K562 (cell line): ENCODE data around the gene ZNF487. TPM values are rescaled to one million over a fixed set of nuclear protein-coding genes. Genes with fewer than 3 reads are reported as not detected.
A peak's percentile ranks its signal among the peaks of the same experiment; 100 is the strongest.

ENCODE experiments used
- ATAC-seq: fragments of 200-7000 bp; cut with Tn5 transposase; 3 replicates; pipeline ENCODE4 v1.9.1; 2020; ENCODE audit warnings: moderate library complexity
- Bru-seq: library from RNA; stranded (reverse); fragments of 400-500 nt; gene quantifications from one replicate; lab custom pipeline; 2021; lab: Mats Ljungman, UMichigan
- BruChase-seq, 2 experiments: library from RNA; stranded (reverse); fragments of 400-500 nt; gene quantifications; one replicate each; lab custom pipeline; 2021; lab: Mats Ljungman, UMichigan
- BruUV-seq: library from RNA; stranded (reverse); fragments of 400-500 nt; replicated peaks from 2 replicates; lab custom pipeline; 2021; lab: Mats Ljungman, UMichigan
- CTCF ChIA-PET: fragments of 300-600 bp; formaldehyde crosslinking; extraction: SDS; loops from one replicate; lab custom pipeline; 2021; ENCODE audit warnings: low intra/inter-chr PET ratio; lab: Yijun Ruan, JAX
- POLR2A ChIA-PET: fragments of 300-600, 350-650 bp; sonication (Branson Sonifier 250); formaldehyde crosslinking; extraction: SDS; loops from one replicate; lab custom pipeline; 2021; ENCODE audit warnings: antibody characterized with exemption, inconsistent platforms; lab: Yijun Ruan, JAX
- DNase-seq, 4 experiments: peaks; one replicate each; pipeline versions ENCODE4 v3.0.0 to v3.0.0-alpha.2; 2011 to 2018; ENCODE audit warnings: low spot score in 3 of 4, mixed read lengths in 3 of 4; ENCODE audit errors: extremely low read depth in 1 of 4
- FAIRE-seq: peaks from 2 replicates; lab custom pipeline; 2011; peaks lifted over from hg19 to GRCh38; lab: Jason Lieb, UNC
- H2AFZ ChIP-seq: 2 replicates; pipeline ENCODE4 v1.6.0; 2011; ENCODE audit warnings: low read depth, low read length, control low read depth, inconsistent platforms
- H3K27ac ChIP-seq: fragments of 200-600 bp; 3 replicates; pipeline ENCODE4 v1.8.0; 2011; ENCODE audit warnings: low read depth, mild to moderate bottlenecking, control low read depth, inconsistent platforms, low read length, moderate library complexity, mixed read lengths; ENCODE audit errors: extremely low read depth
- H3K27me3 ChIP-seq, 2 experiments: fragments of 300-600 bp in 1 of 2; 2 replicates in 1 of 2; 3 replicates in 1 of 2; pipeline versions ENCODE4 v1.6.0 to v1.8.0; 2011; ENCODE audit warnings: inconsistent platforms in 2 of 2, low read length in 2 of 2, mild to moderate bottlenecking in 1 of 2, mixed read lengths in 1 of 2, moderate library complexity in 1 of 2; ENCODE audit not compliant: control insufficient read depth in 2 of 2, insufficient read depth in 2 of 2
- H3K36me3 ChIP-seq: fragments of 300-600 bp; 3 replicates; pipeline ENCODE4 v1.8.0; 2011; ENCODE audit warnings: mild to moderate bottlenecking, low read length, inconsistent platforms; ENCODE audit not compliant: control insufficient read depth, insufficient read depth
- H3K4me1 ChIP-seq, 2 experiments: fragments of 200-600 bp in 1 of 2; replicated peaks in 1 of 2; 2 replicates in 1 of 2; 3 replicates in 1 of 2; pipeline versions ENCODE4 v1.5.1 to v1.8.0; 2011; ENCODE audit warnings: inconsistent platforms in 2 of 2, low read length in 2 of 2, mild to moderate bottlenecking in 1 of 2, mixed read lengths in 1 of 2, moderate library complexity in 1 of 2; ENCODE audit not compliant: control insufficient read depth in 2 of 2, insufficient read depth in 2 of 2
- H3K4me2 ChIP-seq: 2 replicates; pipeline ENCODE4 v1.6.1; 2011; ENCODE audit warnings: low read length, control low read depth, inconsistent platforms, mixed read lengths; ENCODE audit not compliant: insufficient read depth
- H3K4me3 ChIP-seq: fragments of 200-600 bp; sonication (generic), shearing (Covaris generic); 2 replicates; pipeline ENCODE4 v1.5.1; 2016; ENCODE audit warnings: control low read depth, inconsistent platforms
- H3K79me2 ChIP-seq: fragments of 200-600 bp; 3 replicates; pipeline ENCODE4 v1.8.0; 2011; ENCODE audit warnings: low read length, inconsistent platforms; ENCODE audit not compliant: control insufficient read depth, insufficient read depth
- H3K9ac ChIP-seq, 2 experiments: 2 replicates each; pipeline versions ENCODE4 v1.6.0 to v1.6.1; 2011; ENCODE audit warnings: low read depth in 2 of 2, low read length in 2 of 2, control low read depth in 1 of 2, inconsistent platforms in 1 of 2, mild to moderate bottlenecking in 1 of 2, mixed read lengths in 1 of 2; ENCODE audit not compliant: insufficient read depth in 1 of 2
- H3K9me1 ChIP-seq: one replicate; pipeline ENCODE4 v1.6.0; 2011; ENCODE audit warnings: inconsistent platforms, mild to moderate bottlenecking, low read length, moderate library complexity; ENCODE audit not compliant: control insufficient read depth, insufficient read depth
- H3K9me3 ChIP-seq: replicated peaks from 2 replicates; pipeline ENCODE4 v1.5.1; 2011; ENCODE audit warnings: low read depth, low read length, inconsistent platforms; ENCODE audit not compliant: control insufficient read depth, insufficient read depth
- H4K20me1 ChIP-seq: replicated peaks from 2 replicates; pipeline ENCODE4 v1.6.1; 2011; ENCODE audit warnings: low read length, inconsistent platforms, mixed read lengths; ENCODE audit not compliant: control insufficient read depth, insufficient read depth
- BCL6 ChIP-seq: fragments of 250-450 bp; sonication (Bioruptor Pico); IDR thresholded peaks from 2 replicates; pipeline ENCODE4 v1.4.0; 2020
- ELF4 ChIP-seq: fragments of 450-650 bp; formaldehyde crosslinking; IDR thresholded peaks from 2 replicates; pipeline ENCODE4 v1.4.0; 2022; ENCODE audit warnings: missing genetic modification characterization
- ZNF121 ChIP-seq: sonication (generic); formaldehyde crosslinking; conservative IDR thresholded peaks from 2 replicates; pipeline ENCODE4 v1.8.0; 2022; ENCODE audit warnings: missing genetic modification reagents
- ZNF24 ChIP-seq: fragments of 450-650 bp; IDR thresholded peaks from 2 replicates; pipeline ENCODE4 v1.6.1; 2016
- ZNF253 ChIP-seq: fragments of 250-450 bp; sonication (Bioruptor Pico); conservative IDR thresholded peaks from 2 replicates; pipeline ENCODE4 v1.6.1; 2021; ENCODE audit warnings: mild to moderate bottlenecking
- ZNF318 ChIP-seq, 2 experiments: fragments of 450-650 bp; IDR thresholded peaks; 2 replicates each; pipeline ENCODE4 v1.6.1; 2016; ENCODE audit warnings: mild to moderate bottlenecking in 2 of 2, borderline replicate concordance in 1 of 2, low read depth in 1 of 2, moderate library complexity in 1 of 2
- WGBS: fragments of 100-300 bp; shearing (Covaris generic); methylation state at CpG from one replicate; pipeline ENCODE4 v1.1.6; 2016; ENCODE audit warnings: low coverage, mixed read lengths; ENCODE audit not compliant: insufficient coverage; ENCODE audit errors: missing lambda C conversion rate; 5-methylcytosine and 5-hydroxymethylcytosine counted together
- in situ Hi-C: fragments of 300-500 bp; cut with MboI; formaldehyde crosslinking; loops from 4 replicates; pipeline ENCODE4 v1.15.0; 2018; ENCODE audit warnings: inconsistent platforms, mixed read lengths
- intact Hi-C: fragments of 100-400 bp; cut with micrococcal nuclease; formaldehyde crosslinking; loops from 2 replicates; pipeline ENCODE4 v1.14.2; 2022
- long read RNA-seq, 3 experiments: library from polyadenylated mRNA in 2 of 3; library from RNA in 1 of 3; unstranded in 2 of 3; stranded (forward) in 1 of 3; transcript quantifications; one replicate each; pipeline ENCODE4 v2.0.0, GENCODE V29; 2019 to 2022
- polyA minus RNA-seq, 3 experiments: library from RNA; depleted of rRNA, polyadenylated mRNA; stranded (reverse); fragments of >200 nt; gene quantifications; 2 replicates each; pipeline ENCODE4 v1.2.3, GENCODE V29; 2011
- polyA plus RNA-seq, 8 experiments: library from polyadenylated mRNA; depleted of rRNA in 4 of 8; stranded (reverse) in 5 of 8; unstranded in 3 of 8; fragments of >200 nt; fragmentation: Nextera tagmentation in 2 of 8; fragmentation: Illumina TruSeq in 1 of 8; extraction: Ambion mirVana in 2 of 8; extraction: Trizol in 1 of 8; gene quantifications; 2 replicates each; pipeline versions ENCODE4 v1.2.1 to v1.2.3, GENCODE V29; 2011 to 2014; ENCODE audit warnings: inconsistent platforms in 1 of 8, missing spikeins in 1 of 8
- total RNA-seq, 7 experiments: library from RNA; depleted of rRNA in 6 of 7; stranded (reverse); fragments of >200 nt in 6 of 7; fragmentation: Illumina TruSeq in 2 of 7; extraction: Trizol in 2 of 7; gene quantifications; 2 replicates each; pipeline versions ENCODE4 v1.2.1 to v1.2.3, GENCODE V29; 2011 to 2021; ENCODE audit warnings: low replicate concordance in 1 of 7

ZNF487 gene
- total RNA-seq (2011; cell fraction: chromatin; rRNA removed; ENCODE audit: low replicate concordance) = 4.8 and 7.6 TPM in 2 replicates
- 4.8 and 5.1 TPM in 2 replicates for total RNA-seq (2011; cell fraction: nucleolus; rRNA removed)
- 5.8 and 8.5 TPM in 2 replicates for total RNA-seq (2011; cell fraction: nucleoplasm; rRNA removed)
- 2.7 and 3.2 TPM in 2 replicates for total RNA-seq (2014; rRNA removed)
- 4.1 and 4.3 TPM in 2 replicates for total RNA-seq (2014; rRNA removed; fragmentation: Illumina TruSeq; extraction: Trizol)
- total RNA-seq (2015; rRNA removed; fragmentation: Illumina TruSeq; extraction: Trizol) = 3.7 and 4.3 TPM in 2 replicates
- total RNA-seq (2021) = 1.9 and 3.5 TPM in 2 replicates
- polyA plus RNA-seq (2011; rRNA removed) = 5.5 and 5.9 TPM in 2 replicates
- 4.7 and 4.9 TPM in 2 replicates for polyA plus RNA-seq (2011; cell fraction: cytosol; rRNA removed)
- 2.3 and 3.1 TPM in 2 replicates for polyA plus RNA-seq (2011; cell fraction: nucleus; rRNA removed)
- 2.6 and 6.6 TPM in 2 replicates for polyA plus RNA-seq (2012)
- polyA plus RNA-seq (2014; fragmentation: Illumina TruSeq; extraction: Trizol) = 4.1 and 4.2 TPM in 2 replicates
- polyA plus RNA-seq (2014; fragmentation: Nextera tagmentation; extraction: Ambion mirVana) = 1 to 10 TPM; 6.1 to 6.5 TPM
- 3.2 and 3.7 TPM in 2 replicates for polyA plus RNA-seq (2014; rRNA removed)
- 1.4 and 1.7 TPM in 2 replicates for polyA minus RNA-seq (2011; rRNA and poly(A)+ RNA removed)
- 1.3 and 1.7 TPM in 2 replicates for polyA minus RNA-seq (2011; cell fraction: cytosol; rRNA and poly(A)+ RNA removed)
- 1.3 and 2.7 TPM in 2 replicates for polyA minus RNA-seq (2011; cell fraction: nucleus; rRNA and poly(A)+ RNA removed)
- Bru-seq, nascent RNA = percentile 48 among the genes with signal in this experiment
- percentile 52 among the genes with signal in this experiment for BruChase-seq, experiment 1, labeled RNA remaining after a 2-hour chase
- BruChase-seq, experiment 2, labeled RNA remaining after a 6-hour chase = percentile 46 among the genes with signal in this experiment
- long read RNA-seq, experiment 1, partial matches to known transcripts = 0 of 3 reads
- long read RNA-seq, experiment 1, other reads (novel, unspliced or antisense) = 1 of 3 reads
- long read RNA-seq, experiment 2, partial matches to known transcripts = 0 of 2 reads
- long read RNA-seq, experiment 2, other reads (novel, unspliced or antisense) = 2 of 2 reads
- long read RNA-seq, experiment 3 = 0 reads

GRCh38 chr10:43436291-43437140, at the start of gene ZNF487:
ZNF487 (plus strand) TSS chr10:43437111; CDS start chr10:43475814, 38,703 bp downstream.
- WGBS = 1% methylated on average over 63 of the region's 69 CpGs
- ChIA-PET CTCF (interaction anchor here (0.5 to 1.1 kb wide), 2 partner anchors 29 to 251 kb away, joined by 3 read pairs; no protein-coding TSS in a partner anchor), POLR2A (interaction anchor here (0.6 to 2.9 kb wide), 17 partner anchors 8 to 235 kb away, joined by 3 to 16 read pairs (median 4); no protein-coding TSS in a partner anchor)
- FAIRE-seq = peak; percentile 82
- Histone ChIP-seq H4K20me1 (no peaks in the 10 kb centered on the region), H3K9ac (peak within 1 kb of the TSS; percentile 89 to 100), H3K9me1 (no peaks in the 10 kb centered on the region), H3K36me3 (no peaks in the 10 kb centered on the region), H3K79me2 (peaks cover 23% of the 10 kb centered on the region), H3K4me2 (peak within 1 kb of the TSS; percentile 91), H3K4me1 (peaks cover 5 to 22% of the 10 kb centered on the region in 2 experiments; a peak in 3 of 5 replicates), H3K27ac (peak within 1 kb of the TSS; percentile 90), H3K4me3 (peak within 1 kb of the TSS; percentile 54), H2AFZ (peak within 1 kb of the TSS; percentile 97), H3K9me3 (no peaks in the 10 kb centered on the region; the same call in 1 of the 2 replicates), H3K27me3 (no peaks in the 10 kb centered on the region)
- peak; percentile 98 for ATAC-seq
- TSS peak; percentile 97 for BruUV-seq
- intact Hi-C loops (loop anchor here (1.0 to 2.0 kb wide), 3 partner anchors 18 to 40 kb away; no protein-coding TSS in a partner anchor), in situ Hi-C loops (no loop called here)
- DNase-seq = peak; percentile 95 to 96 (median 95)
- TF ChIP-seq ZNF24 (peak; percentile 86), ZNF121 (CRISPR knock-in tag) (no peak), ZNF318 (IDR thresholded peaks at IDR 0.05; ENCODE audit: borderline replicate concordance in 1 of 2, low read depth in 1 of 2) (no peak), ELF4 (CRISPR knock-in tag) (peak; percentile 89), ZNF253 (CRISPR knock-in tag) (no peak), BCL6 (CRISPR knock-in tag) (no peak)
